HEK293 (cell line): ENCODE results near the gene MARCHF10.

Experiments
- CTCF ChIA-PET: fragments of 350-600 bp; formaldehyde crosslinking; extraction: SDS; loops from one replicate; lab custom pipeline; 2021; ENCODE audit warnings: antibody characterized with exemption; lab: Yijun Ruan, JAX
- POLR2A ChIA-PET: fragments of 300-600 bp; formaldehyde crosslinking; extraction: SDS; loops from one replicate; lab custom pipeline; 2020; ENCODE audit warnings: antibody characterized with exemption, inconsistent platforms; lab: Yijun Ruan, JAX
- H3K27ac ChIP-seq: fragments of 200-500 bp; sonication (Bioruptor generic); 2 replicates; pipeline ENCODE4 v1.5.1; 2014; ENCODE audit warnings: low read depth, low read length, control low read depth, inconsistent platforms; ENCODE audit errors: extremely low read depth
- H3K36me3 ChIP-seq, 2 experiments: fragments of 200-500 bp in 1 of 2; sonication (Bioruptor generic) in 1 of 2; 1 replicate in 1 of 2; 2 replicates in 1 of 2; pipeline ENCODE4 v1.5.1; 2014 to 2017; ENCODE audit warnings: inconsistent platforms in 2 of 2, low read length in 2 of 2; ENCODE audit not compliant: control insufficient read depth in 2 of 2, insufficient read depth in 1 of 2
- H3K4me1 ChIP-seq: fragments of 200-500 bp; sonication (Bioruptor generic); 2 replicates; pipeline ENCODE4 v1.5.1; 2014; ENCODE audit warnings: mild to moderate bottlenecking, low read length, inconsistent platforms; ENCODE audit not compliant: control insufficient read depth, insufficient read depth
- H3K4me3 ChIP-seq: 2 replicates; pipeline ENCODE4 v1.5.1; 2011; ENCODE audit warnings: low read depth, mild to moderate bottlenecking, control low read depth, low read length, moderate library complexity
- H3K9me3 ChIP-seq: fragments of 200-500 bp; sonication (Bioruptor generic); 2 replicates; pipeline ENCODE4 v1.5.1; 2014; ENCODE audit warnings: low read depth, low read length, inconsistent platforms; ENCODE audit not compliant: control insufficient read depth, insufficient read depth
- GLIS1 ChIP-seq: fragments of 450-650 bp; formaldehyde crosslinking; IDR thresholded peaks from 2 replicates; pipeline ENCODE4 v1.5.1; 2016; ENCODE audit warnings: missing biosample characterization, missing genetic modification characterization
- KLF16 ChIP-seq: fragments of 450-650 bp; formaldehyde crosslinking; IDR thresholded peaks from 2 replicates; pipeline ENCODE4 v1.5.1; 2017; ENCODE audit warnings: missing biosample characterization, missing genetic modification characterization
- KLF17 ChIP-seq: fragments of 450-650 bp; formaldehyde crosslinking; IDR thresholded peaks from 2 replicates; pipeline ENCODE4 v1.5.1; 2016; ENCODE audit warnings: missing biosample characterization, missing genetic modification characterization
- ZEB2 ChIP-seq: fragments of 450-650 bp; formaldehyde crosslinking; IDR thresholded peaks from 2 replicates; pipeline ENCODE4 v1.5.1; 2016; ENCODE audit warnings: missing biosample characterization, missing genetic modification characterization
- ZFHX2 ChIP-seq: fragments of 450-650 bp; formaldehyde crosslinking; conservative IDR thresholded peaks from 2 replicates; pipeline ENCODE4 v1.5.1; 2016; ENCODE audit warnings: missing biosample characterization, missing genetic modification characterization
- ZNF155 ChIP-seq: fragments of 450-650 bp; formaldehyde crosslinking; IDR thresholded peaks from 2 replicates; pipeline ENCODE4 v1.5.1; 2016; ENCODE audit warnings: missing biosample characterization, missing genetic modification characterization
- ZNF2 ChIP-seq: fragments of 450-650 bp; formaldehyde crosslinking; IDR thresholded peaks from 2 replicates; pipeline ENCODE4 v1.5.1; 2016; ENCODE audit warnings: missing biosample characterization, missing genetic modification characterization
- ZNF280D ChIP-seq: fragments of 450-650 bp; formaldehyde crosslinking; IDR thresholded peaks from 2 replicates; pipeline ENCODE4 v1.5.1; 2016; ENCODE audit warnings: missing biosample characterization, missing genetic modification characterization
- ZNF292 ChIP-seq: fragments of 450-650 bp; formaldehyde crosslinking; IDR thresholded peaks from 2 replicates; pipeline ENCODE4 v1.5.1; 2016; ENCODE audit warnings: low read depth, missing biosample characterization, missing genetic modification characterization, borderline replicate concordance
- ZNF366 ChIP-seq: fragments of 450-650 bp; formaldehyde crosslinking; conservative IDR thresholded peaks from 2 replicates; pipeline ENCODE4 v1.5.1; 2016; ENCODE audit warnings: missing biosample characterization, missing genetic modification characterization
- ZNF37A ChIP-seq: fragments of 450-650 bp; IDR thresholded peaks from 2 replicates; pipeline ENCODE4 v1.5.1; 2018; ENCODE audit warnings: missing biosample characterization, missing genetic modification characterization
- ZNF473 ChIP-seq: fragments of 450-650 bp; formaldehyde crosslinking; IDR thresholded peaks from 2 replicates; pipeline ENCODE4 v1.5.1; 2017; ENCODE audit warnings: missing biosample characterization, missing genetic modification characterization
- ZNF510 ChIP-seq: fragments of 450-650 bp; formaldehyde crosslinking; IDR thresholded peaks from 2 replicates; pipeline ENCODE4 v1.5.1; 2018; ENCODE audit warnings: mild to moderate bottlenecking, missing genetic modification characterization, missing biosample characterization; ENCODE audit not compliant: insufficient replicate concordance
- ZNF530 ChIP-seq: fragments of 450-650 bp; formaldehyde crosslinking; IDR thresholded peaks from 2 replicates; pipeline ENCODE4 v1.5.1; 2016; ENCODE audit warnings: low read depth, missing biosample characterization, missing genetic modification characterization
- ZNF549 ChIP-seq: fragments of 450-650 bp; IDR thresholded peaks from 2 replicates; pipeline ENCODE4 v1.5.1; 2018; ENCODE audit warnings: missing biosample characterization, missing genetic modification characterization, mild to moderate bottlenecking, inconsistent platforms, moderate library complexity
- ZNF560 ChIP-seq: fragments of 450-650 bp; formaldehyde crosslinking; IDR thresholded peaks from 2 replicates; pipeline ENCODE4 v1.5.1; 2017; ENCODE audit warnings: missing biosample characterization, missing genetic modification characterization, borderline replicate concordance
- ZNF623 ChIP-seq: fragments of 450-650 bp; formaldehyde crosslinking; IDR thresholded peaks from 2 replicates; pipeline ENCODE4 v1.5.1; 2016; ENCODE audit warnings: missing biosample characterization, missing genetic modification characterization
- ZNF76 ChIP-seq: fragments of 450-650 bp; formaldehyde crosslinking; IDR thresholded peaks from 2 replicates; pipeline ENCODE4; 2016; ENCODE audit warnings: low read depth, missing biosample characterization, missing genetic modification characterization, borderline replicate concordance
- ZNF776 ChIP-seq: fragments of 450-650 bp; formaldehyde crosslinking; IDR thresholded peaks from 2 replicates; pipeline ENCODE4 v1.5.0; 2017; ENCODE audit warnings: missing biosample characterization, missing genetic modification characterization, borderline replicate concordance
- TF ChIP-seq, protein P1 (sequence below): fragments of 450-650 bp; formaldehyde crosslinking; IDR thresholded peaks from 2 replicates; pipeline ENCODE4 v1.5.1; 2016; ENCODE audit warnings: missing biosample characterization, missing genetic modification characterization
- TF ChIP-seq, protein P2 (sequence below): fragments of 450-650 bp; formaldehyde crosslinking; IDR thresholded peaks from 2 replicates; pipeline ENCODE4 v1.5.1; 2016; ENCODE audit warnings: missing biosample characterization, missing genetic modification characterization
- TF ChIP-seq, protein P3 (sequence below): fragments of 450-650 bp; IDR thresholded peaks from 2 replicates; pipeline ENCODE4 v1.5.1; 2018; ENCODE audit warnings: missing biosample characterization, mild to moderate bottlenecking, missing genetic modification characterization

Gene MARCHF10

GRCh38 chr17:62723842-62724241 is 84.3 kb downstream of the MARCHF10 start (continued):
- TF ChIP-seq ZNF2 (tag by site-specific recombination) (no peak), ZNF155 (no peak), ZNF292 (tag by site-specific recombination) (no peak), KLF16 (tag by site-specific recombination) (no peak), ZNF530 (tag by site-specific recombination) (no peak), ZNF366 (tag by site-specific recombination) (0 out of 2 replicates have a peak, but pooled peaks have one; percentile 16), ZNF76 (no peak), GLIS1 (tag by site-specific recombination) (0 out of 2 replicates have a peak, but pooled peaks have one; percentile 24), ZNF473 (tag by site-specific recombination) (no peak), ZNF37A (tag by site-specific recombination) (no peak), ZNF560 (no peak), ZFHX2 (tag by site-specific recombination) (no peak), ZEB2 (tag by site-specific recombination) (no peak), ZNF776 (no peak)
- TF ChIP-seq, protein P1, sequence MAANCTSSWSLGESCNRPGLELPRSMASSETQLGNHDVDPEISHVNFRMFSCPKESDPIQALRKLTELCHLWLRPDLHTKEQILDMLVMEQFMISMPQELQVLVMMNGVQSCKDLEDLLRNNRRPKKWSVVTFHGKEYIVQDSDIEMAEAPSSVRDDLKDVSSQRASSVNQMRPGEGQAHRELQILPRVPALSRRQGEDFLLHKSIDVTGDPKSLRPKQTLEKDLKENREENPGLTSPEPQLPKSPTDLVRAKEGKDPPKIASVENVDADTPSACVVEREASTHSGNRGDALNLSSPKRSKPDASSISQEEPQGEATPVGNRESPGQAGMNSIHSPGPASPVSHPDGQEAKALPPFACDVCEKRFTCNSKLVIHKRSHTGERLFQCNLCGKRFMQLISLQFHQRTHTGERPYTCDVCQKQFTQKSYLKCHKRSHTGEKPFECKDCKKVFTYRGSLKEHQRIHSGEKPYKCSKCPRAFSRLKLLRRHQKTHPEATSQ (tag by site-specific recombination) = no peak

GRCh38 chr17:62722625-62723024 is 85.5 kb downstream of the MARCHF10 start:
- H3K4me3 ChIP-seq = no peak overlapping the region
- H3K4me1 ChIP-seq = peaks cover 4% of the 10 kb centered on the region; the same call in 1 of the 2 replicates
- TF ChIP-seq, protein P2, sequence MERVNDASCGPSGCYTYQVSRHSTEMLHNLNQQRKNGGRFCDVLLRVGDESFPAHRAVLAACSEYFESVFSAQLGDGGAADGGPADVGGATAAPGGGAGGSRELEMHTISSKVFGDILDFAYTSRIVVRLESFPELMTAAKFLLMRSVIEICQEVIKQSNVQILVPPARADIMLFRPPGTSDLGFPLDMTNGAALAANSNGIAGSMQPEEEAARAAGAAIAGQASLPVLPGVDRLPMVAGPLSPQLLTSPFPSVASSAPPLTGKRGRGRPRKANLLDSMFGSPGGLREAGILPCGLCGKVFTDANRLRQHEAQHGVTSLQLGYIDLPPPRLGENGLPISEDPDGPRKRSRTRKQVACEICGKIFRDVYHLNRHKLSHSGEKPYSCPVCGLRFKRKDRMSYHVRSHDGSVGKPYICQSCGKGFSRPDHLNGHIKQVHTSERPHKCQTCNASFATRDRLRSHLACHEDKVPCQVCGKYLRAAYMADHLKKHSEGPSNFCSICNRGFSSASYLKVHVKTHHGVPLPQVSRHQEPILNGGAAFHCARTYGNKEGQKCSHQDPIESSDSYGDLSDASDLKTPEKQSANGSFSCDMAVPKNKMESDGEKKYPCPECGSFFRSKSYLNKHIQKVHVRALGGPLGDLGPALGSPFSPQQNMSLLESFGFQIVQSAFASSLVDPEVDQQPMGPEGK (tag by site-specific recombination) = no peak
- TF ChIP-seq, protein P3, sequence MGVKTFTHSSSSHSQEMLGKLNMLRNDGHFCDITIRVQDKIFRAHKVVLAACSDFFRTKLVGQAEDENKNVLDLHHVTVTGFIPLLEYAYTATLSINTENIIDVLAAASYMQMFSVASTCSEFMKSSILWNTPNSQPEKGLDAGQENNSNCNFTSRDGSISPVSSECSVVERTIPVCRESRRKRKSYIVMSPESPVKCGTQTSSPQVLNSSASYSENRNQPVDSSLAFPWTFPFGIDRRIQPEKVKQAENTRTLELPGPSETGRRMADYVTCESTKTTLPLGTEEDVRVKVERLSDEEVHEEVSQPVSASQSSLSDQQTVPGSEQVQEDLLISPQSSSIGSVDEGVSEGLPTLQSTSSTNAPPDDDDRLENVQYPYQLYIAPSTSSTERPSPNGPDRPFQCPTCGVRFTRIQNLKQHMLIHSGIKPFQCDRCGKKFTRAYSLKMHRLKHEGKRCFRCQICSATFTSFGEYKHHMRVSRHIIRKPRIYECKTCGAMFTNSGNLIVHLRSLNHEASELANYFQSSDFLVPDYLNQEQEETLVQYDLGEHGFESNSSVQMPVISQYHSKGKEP = no peak
- TF ChIP-seq GLIS1 (tag by site-specific recombination) (no peak), ZNF623 (tag by site-specific recombination) (no peak), ZNF549 (no peak), KLF17 (tag by site-specific recombination) (no peak), ZNF280D (tag by site-specific recombination) (no peak), ZNF510 (no peak)
- CTCF ChIA-PET = interaction anchor here (0.6 to 1.5 kb wide), 5 partner anchors 13 to 871 kb away, joined by 3 to 6 read pairs (median 4); no protein-coding TSS in a partner anchor
- no peaks in the 10 kb centered on the region for H3K36me3 ChIP-seq
- POLR2A ChIA-PET = no interaction called here
- H3K27ac ChIP-seq = no peak overlapping the region
- H3K9me3 ChIP-seq = no peaks in the 10 kb centered on the region
